ENCODE results near the gene TRA2B. TPM values are rescaled to one million over a fixed set of nuclear protein-coding genes. Genes with fewer than 3 reads are reported as not detected.

Gene TRA2B
- total RNA-seq, result 95.0 and 234 TPM in 2 replicates

DNA sequence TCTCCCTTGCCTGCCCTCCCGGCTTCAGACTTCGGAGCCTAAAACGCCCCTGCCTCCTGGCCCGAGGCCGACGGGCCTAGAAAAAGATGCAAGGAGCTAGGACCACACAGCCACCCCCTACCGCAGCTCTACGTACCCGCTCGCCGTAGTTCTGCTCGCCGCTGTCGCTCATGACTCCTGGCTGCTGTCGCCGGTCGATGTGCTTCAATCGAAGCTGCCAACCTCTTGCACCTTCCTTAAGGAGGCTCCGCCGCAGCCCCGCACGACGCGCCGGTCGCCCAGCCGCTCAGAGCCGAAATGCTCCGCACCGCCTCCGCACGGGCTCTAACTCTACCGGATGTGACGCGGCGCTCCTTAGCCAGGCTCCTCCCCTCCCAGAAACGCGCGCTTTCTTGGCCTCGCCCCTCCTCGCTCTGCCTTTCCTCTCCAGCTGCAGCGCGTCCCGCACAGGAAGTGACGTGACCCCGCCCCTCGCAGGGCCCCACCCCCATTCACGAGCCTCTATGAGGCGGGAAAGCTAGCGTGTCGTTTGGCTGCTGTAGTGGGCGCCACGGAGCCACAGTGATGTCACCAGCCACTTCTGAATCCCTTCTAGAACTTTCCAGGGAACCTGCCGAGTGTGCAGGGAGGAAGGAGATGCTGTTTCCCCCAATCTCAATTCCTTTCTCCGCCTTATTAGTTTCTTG lies at the start of gene TRA2B:
TSS of gene TRA2B (minus strand) at position 326 of the 686 bp plus-strand sequence. CDS start at position 172, 154 bp downstream.

Other genes starting within 250 kb of the TRA2B start
- 28.6 and 36.1 TPM in 2 replicates for gene IGF2BP2, start 113.0 kb downstream of the TRA2B start, total RNA-seq
- gene ETV5, start 171.1 kb upstream of the TRA2B start, total RNA-seq, result 30.2 and 33.2 TPM in 2 replicates